Neutrophil (primary cell): ENCODE measurements around the gene MAP3K7CL.

Experiments
- H3K27ac ChIP-seq: fragments of 200-600 bp; sonication (generic); 2 replicates; pipeline ENCODE4 v1.5.1; 2016; ENCODE audit warnings: mild to moderate bottlenecking, moderate library complexity
- H3K27me3 ChIP-seq: fragments of 200-600 bp; sonication (generic); 2 replicates; pipeline ENCODE4 v1.6.0; 2016; ENCODE audit warnings: mild to moderate bottlenecking
- H3K36me3 ChIP-seq: fragments of 200-600 bp; sonication (generic); 2 replicates; pipeline ENCODE4 v1.5.1; 2017
- H3K4me1 ChIP-seq, 2 experiments: fragments of 200-600 bp in 1 of 2; sonication (generic) in 1 of 2; 1 replicate in 1 of 2; 2 replicates in 1 of 2; pipeline versions ENCODE4 v1.5.1 to v1.6.1; 2013 to 2016; ENCODE audit warnings: low read depth in 1 of 2, low read length in 1 of 2, mild to moderate bottlenecking in 1 of 2, moderate library complexity in 1 of 2; ENCODE audit not compliant: control insufficient read depth in 1 of 2, insufficient read depth in 1 of 2
- H3K4me3 ChIP-seq, 2 experiments: fragments of 200-600 bp in 1 of 2; sonication (generic) in 1 of 2; 1 replicate in 1 of 2; 2 replicates in 1 of 2; pipeline ENCODE4 v1.5.1; 2013 to 2016; ENCODE audit warnings: low read depth in 1 of 2, low read length in 1 of 2, mild to moderate bottlenecking in 1 of 2, moderate library complexity in 1 of 2
- H3K9me3 ChIP-seq: fragments of 200-600 bp; sonication (generic); 2 replicates; pipeline ENCODE4 v1.5.1; 2016
- CTCF ChIP-seq: fragments of 200-600 bp; sonication (generic); IDR thresholded peaks from 2 replicates; pipeline ENCODE4 v1.5.1; 2016; ENCODE audit warnings: antibody characterized with exemption

Gene MAP3K7CL

GRCh38 chr21:29133796-29134195 lies 3.4 kb downstream of the MAP3K7CL start:
- no peak overlapping the region for H3K4me3 ChIP-seq
- H3K9me3 ChIP-seq: no peaks in the 10 kb centered on the region
- no peaks in the 10 kb centered on the region for H3K36me3 ChIP-seq
- H3K27ac ChIP-seq: no peak overlapping the region
- no peak for TF ChIP-seq CTCF
- H3K27me3 ChIP-seq: no peaks in the 10 kb centered on the region
- H3K4me1 ChIP-seq: no peaks in the 10 kb centered on the region

GRCh38 chr21:29135481-29135880 lies 5.0 kb downstream of the MAP3K7CL start:
- Histone ChIP-seq H3K4me3 (no peak overlapping the region), H3K9me3 (no peaks in the 10 kb centered on the region), H3K27me3 (no peaks in the 10 kb centered on the region), H3K4me1 (no peaks in the 10 kb centered on the region), H3K36me3 (no peaks in the 10 kb centered on the region), H3K27ac (no peak overlapping the region)
- no peak for TF ChIP-seq CTCF

GRCh38 chr21:29136033-29136432 lies 5.6 kb downstream of the MAP3K7CL start:
- Histone ChIP-seq H3K4me3 (no peak overlapping the region), H3K27ac (no peak overlapping the region), H3K4me1 (no peaks in the 10 kb centered on the region), H3K9me3 (no peaks in the 10 kb centered on the region), H3K36me3 (no peaks in the 10 kb centered on the region), H3K27me3 (no peaks in the 10 kb centered on the region)
- TF ChIP-seq CTCF: no peak

- H3K27me3 ChIP-seq: no peaks in the 10 kb centered on the region
- no peaks in the 10 kb centered on the region for H3K36me3 ChIP-seq
- no peak overlapping the region for H3K4me3 ChIP-seq
- no peaks in the 10 kb centered on the region for H3K4me1 ChIP-seq
- H3K27ac ChIP-seq: no peak overlapping the region
- TF ChIP-seq CTCF: no peak
- H3K9me3 ChIP-seq: no peaks in the 10 kb centered on the region
Measured at GRCh38 chr21:29144736-29145353, 14.4 kb downstream of the MAP3K7CL start.

- Histone ChIP-seq H3K4me3 (no peak overlapping the region), H3K27ac (no peak overlapping the region), H3K27me3 (no peaks in the 10 kb centered on the region), H3K9me3 (no peaks in the 10 kb centered on the region), H3K4me1 (no peaks in the 10 kb centered on the region), H3K36me3 (no peaks in the 10 kb centered on the region)
- no peak for TF ChIP-seq CTCF
Measured at GRCh38 chr21:29145354-29145782, 14.9 kb downstream of the MAP3K7CL start.
